Astrocyte (in vitro differentiated cells and primary cell): ENCODE measurements around the gene KCNK5.

Experiments
- CTCF ChIP-seq: IDR thresholded peaks from 2 replicates; pipeline ENCODE4 v1.5.1; 2011; ENCODE audit warnings: low read depth, mild to moderate bottlenecking, inconsistent platforms, low read length, moderate library complexity; ENCODE audit not compliant: insufficient read depth
- EZH2 ChIP-seq: IDR thresholded peaks from 2 replicates; pipeline ENCODE4 v1.6.1; 2012; ENCODE audit warnings: mild to moderate bottlenecking, low read length, inconsistent platforms; ENCODE audit not compliant: insufficient read depth

DNA sequence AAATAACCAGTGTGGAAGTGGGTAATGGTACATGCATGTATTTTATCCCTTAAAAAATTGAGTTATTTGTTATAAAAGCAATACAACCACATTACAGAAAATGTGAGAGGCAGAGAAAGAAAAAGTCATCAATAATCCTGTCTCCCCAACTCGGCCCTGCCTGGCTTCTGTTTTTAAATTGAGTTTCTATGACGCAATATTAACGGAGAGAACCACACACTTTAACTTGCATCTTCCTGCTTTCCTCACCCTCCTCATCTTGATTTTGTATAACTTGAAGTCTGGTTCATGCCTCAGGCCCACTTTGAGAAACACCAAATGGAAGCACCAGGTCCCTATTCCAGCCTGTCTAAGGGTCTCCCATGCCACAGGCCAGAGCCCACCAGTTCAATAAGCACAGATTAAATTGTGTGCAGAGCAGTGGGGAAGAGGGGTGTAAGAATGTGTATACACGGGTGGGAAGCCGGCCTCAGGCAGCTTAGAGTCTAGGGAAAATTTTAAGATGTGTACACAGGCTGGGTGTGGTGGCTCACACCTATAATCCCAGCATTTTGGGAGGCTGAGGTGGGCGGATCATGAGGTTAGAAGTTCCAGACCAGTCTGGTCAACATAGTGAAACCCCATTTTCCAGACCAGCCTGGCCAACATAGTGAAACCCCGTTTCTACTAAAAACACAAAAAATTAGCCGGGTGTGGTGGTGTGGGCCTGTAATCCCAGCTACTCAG lies 15.9 kb downstream of the KCNK5 start:
- TF ChIP-seq CTCF (no peak), EZH2 (no peak)
